Kidney epithelial cell (primary cell): ENCODE data around the gene MEGF11. TPM values are rescaled to one million over a fixed set of nuclear protein-coding genes. Genes with fewer than 3 reads are reported as not detected.

Source experiments
- DNase-seq: peaks from one replicate; pipeline ENCODE4 v3.0.0-alpha.2; 2010; ENCODE audit warnings: low read depth
- H3K27me3 ChIP-seq: 2 replicates; pipeline ENCODE4 v1.6.0; 2011; ENCODE audit warnings: low read length; ENCODE audit not compliant: control insufficient read depth, insufficient read depth
- H3K36me3 ChIP-seq: 2 replicates; pipeline ENCODE4 v1.5.1; 2011; ENCODE audit warnings: low read length; ENCODE audit not compliant: control insufficient read depth, insufficient read depth
- H3K4me3 ChIP-seq: 2 replicates; pipeline ENCODE4 v1.5.1; 2011; ENCODE audit warnings: low read depth, mild to moderate bottlenecking, control low read depth, low read length
- total RNA-seq: library from RNA; depleted of rRNA; stranded (reverse); fragments of >200 nt; gene quantifications from 2 replicates; pipeline ENCODE4 v1.2.3, GENCODE V29; 2015
- TF ChIP-seq, protein P1 (sequence below): IDR thresholded peaks from 2 replicates; pipeline ENCODE4 v1.5.1; 2011; ENCODE audit warnings: mild to moderate bottlenecking, moderate library complexity, low read length, control low read depth, inconsistent platforms; ENCODE audit not compliant: insufficient read depth, poor library complexity, severe bottlenecking

The MEGF11 gene
- total RNA-seq, 1 donor from 2014 or later = 0.63 TPM

DNA sequence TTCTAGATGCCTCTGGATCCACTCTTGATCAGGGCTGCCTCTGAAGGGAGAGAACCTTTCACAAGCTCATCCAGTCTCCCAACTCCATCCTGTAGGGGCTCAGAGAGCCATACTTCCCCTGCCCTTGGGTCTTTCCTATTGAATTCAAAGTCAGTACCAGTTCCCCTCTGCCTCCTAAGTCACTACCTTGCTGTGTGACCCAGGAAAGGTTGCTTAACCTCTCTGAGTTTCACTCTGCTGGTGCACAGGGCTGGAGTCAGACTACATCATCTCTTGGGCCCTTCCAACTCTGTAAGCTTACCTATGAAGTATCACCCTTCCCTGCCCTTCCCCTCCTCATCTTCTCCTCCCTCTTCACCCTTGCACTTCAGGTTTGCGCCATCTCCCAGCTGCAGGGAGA, 117.9 kb downstream of the MEGF11 start:
- TF ChIP-seq, protein P1, sequence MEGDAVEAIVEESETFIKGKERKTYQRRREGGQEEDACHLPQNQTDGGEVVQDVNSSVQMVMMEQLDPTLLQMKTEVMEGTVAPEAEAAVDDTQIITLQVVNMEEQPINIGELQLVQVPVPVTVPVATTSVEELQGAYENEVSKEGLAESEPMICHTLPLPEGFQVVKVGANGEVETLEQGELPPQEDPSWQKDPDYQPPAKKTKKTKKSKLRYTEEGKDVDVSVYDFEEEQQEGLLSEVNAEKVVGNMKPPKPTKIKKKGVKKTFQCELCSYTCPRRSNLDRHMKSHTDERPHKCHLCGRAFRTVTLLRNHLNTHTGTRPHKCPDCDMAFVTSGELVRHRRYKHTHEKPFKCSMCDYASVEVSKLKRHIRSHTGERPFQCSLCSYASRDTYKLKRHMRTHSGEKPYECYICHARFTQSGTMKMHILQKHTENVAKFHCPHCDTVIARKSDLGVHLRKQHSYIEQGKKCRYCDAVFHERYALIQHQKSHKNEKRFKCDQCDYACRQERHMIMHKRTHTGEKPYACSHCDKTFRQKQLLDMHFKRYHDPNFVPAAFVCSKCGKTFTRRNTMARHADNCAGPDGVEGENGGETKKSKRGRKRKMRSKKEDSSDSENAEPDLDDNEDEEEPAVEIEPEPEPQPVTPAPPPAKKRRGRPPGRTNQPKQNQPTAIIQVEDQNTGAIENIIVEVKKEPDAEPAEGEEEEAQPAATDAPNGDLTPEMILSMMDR = no peak
- Histone ChIP-seq H3K4me3 (no peak overlapping the region), H3K27me3 (no peaks in the 10 kb centered on the region), H3K36me3 (no peaks in the 10 kb centered on the region)
- no peak for DNase-seq

DNA sequence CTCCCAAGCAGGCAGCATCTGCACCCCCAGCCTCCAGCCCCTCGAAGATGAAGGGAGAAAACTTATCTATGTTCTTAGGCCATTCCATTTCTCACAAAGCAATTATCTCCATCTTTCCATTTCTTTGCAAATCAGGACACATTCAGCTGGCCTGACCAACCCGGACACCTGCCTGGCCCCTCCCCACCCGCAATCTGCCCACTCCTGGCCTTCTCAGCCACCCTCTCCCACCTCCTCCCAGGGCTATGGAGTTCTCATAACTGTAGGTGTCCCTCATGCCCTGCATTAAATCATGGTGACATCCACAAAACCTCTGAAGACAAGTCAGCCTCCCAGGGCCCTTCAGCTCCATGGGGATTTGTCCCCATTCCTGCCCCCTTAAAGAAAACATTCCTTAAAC, 119.3 kb downstream of the MEGF11 start:
- no peak for DNase-seq
- Histone ChIP-seq H3K27me3 (no peaks in the 10 kb centered on the region), H3K4me3 (no peak overlapping the region), H3K36me3 (no peaks in the 10 kb centered on the region)
- TF ChIP-seq, protein P1 = no peak

DNA sequence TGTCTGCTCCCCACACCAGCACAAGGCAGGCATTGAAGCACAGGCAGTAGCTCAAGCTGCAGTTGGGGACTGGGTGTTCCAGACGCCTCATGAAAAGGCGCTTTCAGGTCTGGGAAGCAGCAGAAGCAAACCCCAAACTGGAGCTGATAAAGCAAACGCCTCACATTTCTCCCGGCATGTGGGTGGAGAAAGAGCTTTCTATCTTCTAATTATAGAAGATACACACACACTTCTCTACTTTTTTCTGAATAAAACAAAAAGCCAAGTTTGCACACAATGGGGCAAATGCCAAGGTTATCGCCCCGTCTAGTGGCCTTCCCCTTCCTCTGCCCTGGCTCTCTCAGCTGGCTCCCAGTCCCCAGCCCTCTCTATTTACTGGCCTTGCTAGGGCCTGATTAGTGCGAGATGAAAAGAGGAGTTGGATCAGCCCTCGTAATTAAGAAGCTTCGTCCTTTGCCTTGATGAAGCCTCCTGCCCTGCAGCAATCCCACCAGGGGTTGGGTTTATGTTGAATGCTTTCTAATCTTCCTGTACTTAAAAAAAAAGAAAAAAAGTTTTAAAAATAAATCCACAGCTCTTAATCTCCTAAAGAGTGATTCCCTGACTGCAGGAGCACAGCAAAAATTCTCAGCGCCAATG, 120.2 kb downstream of the MEGF11 start:
- no peaks in the 10 kb centered on the region for H3K36me3 ChIP-seq
- no peak for DNase-seq
- no peaks in the 10 kb centered on the region for H3K27me3 ChIP-seq
- TF ChIP-seq, protein P1 = no peak
- no peak overlapping the region for H3K4me3 ChIP-seq

DNA sequence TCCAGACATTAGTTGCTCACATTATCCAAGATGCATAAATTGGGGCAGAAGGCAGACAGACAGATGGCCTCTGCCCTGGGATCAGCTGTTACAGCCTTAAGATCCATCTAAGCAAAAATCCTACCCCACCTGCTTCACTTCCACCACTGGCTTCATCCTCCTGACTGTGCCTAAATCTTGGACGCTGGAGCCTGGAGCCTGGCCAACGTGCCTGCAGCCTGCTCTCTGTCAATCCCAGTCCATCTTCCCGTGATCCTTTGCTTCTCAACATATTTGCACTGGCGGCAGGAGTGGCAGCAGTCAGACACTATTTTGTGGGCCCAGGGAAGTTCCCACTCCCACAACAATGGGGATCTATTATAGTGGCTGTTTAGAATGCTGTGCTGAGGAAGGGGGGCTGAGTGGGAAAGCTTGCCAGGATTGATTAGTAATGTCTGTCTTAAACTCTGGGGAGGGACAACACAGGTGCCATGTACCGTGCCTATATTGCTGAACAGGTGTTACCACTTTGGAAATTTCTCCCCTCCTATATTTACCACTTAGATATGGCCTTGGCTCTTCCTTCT, 121.2 kb downstream of the MEGF11 start:
- no peak for DNase-seq
- TF ChIP-seq, protein P1 = no peak
- Histone ChIP-seq H3K27me3 (no peaks in the 10 kb centered on the region), H3K4me3 (no peak overlapping the region), H3K36me3 (no peaks in the 10 kb centered on the region)

DNA sequence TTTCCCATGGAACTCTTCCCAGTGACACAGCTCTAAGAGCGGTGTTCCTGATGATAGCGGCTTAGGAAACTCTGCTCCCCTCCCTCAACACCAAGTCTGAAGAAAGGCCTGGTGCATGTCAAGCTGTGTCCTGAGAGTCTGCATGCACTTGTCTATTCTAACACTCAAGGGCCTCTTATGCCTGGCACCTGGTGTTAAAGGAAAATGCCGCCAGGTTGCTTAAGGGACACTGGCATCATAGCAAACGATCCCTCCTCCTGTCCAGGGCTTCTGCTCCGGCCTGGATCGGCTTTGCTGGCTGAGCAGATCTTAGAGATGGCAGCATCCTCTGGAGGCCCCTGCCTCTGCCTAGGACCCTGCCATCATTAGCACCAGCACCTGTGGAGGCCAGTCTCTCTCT, 121.7 kb downstream of the MEGF11 start:
- TF ChIP-seq, protein P1 = no peak
- Histone ChIP-seq H3K36me3 (no peaks in the 10 kb centered on the region), H3K4me3 (no peak overlapping the region), H3K27me3 (no peaks in the 10 kb centered on the region)
- DNase-seq = no peak

DNA sequence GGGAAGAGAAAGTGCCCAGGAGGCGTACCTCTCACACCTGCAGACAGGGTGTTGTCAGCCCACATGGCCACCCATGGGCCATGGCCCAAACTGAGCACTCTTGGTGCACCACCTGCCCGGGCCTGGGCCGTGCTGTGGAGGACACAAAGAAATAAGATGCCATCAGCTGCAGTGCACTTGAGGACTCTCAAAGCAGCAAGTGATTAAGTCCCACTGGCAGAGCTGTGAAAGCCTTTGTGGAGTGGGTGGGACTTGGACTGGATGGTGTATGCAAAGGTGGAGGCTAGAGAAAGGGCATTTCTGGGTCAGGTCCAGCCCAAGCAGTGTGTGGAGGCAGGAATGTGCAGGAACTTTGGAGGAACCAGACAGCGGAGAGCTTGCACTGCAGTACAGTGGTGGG, 122.3 kb downstream of the MEGF11 start:
- Histone ChIP-seq H3K27me3 (no peaks in the 10 kb centered on the region), H3K4me3 (no peak overlapping the region), H3K36me3 (no peaks in the 10 kb centered on the region)
- TF ChIP-seq, protein P1 = no peak
- no peak for DNase-seq
